ENCODE measurements around the gene EGFR.

Gene EGFR

GRCh38 chr7:55188590-55189138 is 169.8 kb downstream of the EGFR start:
- TF ChIP-seq FOXP2 (optimal IDR thresholded peaks at IDR 0.05; ENCODE audit: borderline replicate concordance, extremely low read depth, extremely low read length, insufficient read depth) (no peak), TAF1 (IDR thresholded peaks at IDR 0.05; ENCODE audit: borderline replicate concordance, insufficient read depth, low read length) (no peak), REST (IDR thresholded peaks at IDR 0.05; ENCODE audit: insufficient read depth in 1 of 2, low read depth in 2 of 2, low read length in 2 of 2) (no peak), SIN3A (IDR thresholded peaks at IDR 0.05; ENCODE audit: borderline replicate concordance, insufficient read depth, low read length) (no peak), POLR2AphosphoS5 (IDR thresholded peaks at IDR 0.05; ENCODE audit: low read depth, low read length) (no peak)

- TF ChIP-seq FOXP2 (optimal IDR thresholded peaks at IDR 0.05; ENCODE audit: borderline replicate concordance, extremely low read depth, extremely low read length, insufficient read depth) (no peak), REST (IDR thresholded peaks at IDR 0.05; ENCODE audit: insufficient read depth in 1 of 2, low read depth in 2 of 2, low read length in 2 of 2) (no peak), TAF1 (IDR thresholded peaks at IDR 0.05; ENCODE audit: borderline replicate concordance, insufficient read depth, low read length) (no peak), POLR2AphosphoS5 (IDR thresholded peaks at IDR 0.05; ENCODE audit: low read depth, low read length) (no peak), SIN3A (IDR thresholded peaks at IDR 0.05; ENCODE audit: borderline replicate concordance, insufficient read depth, low read length) (no peak)
Measured at GRCh38 chr7:55189146-55189766, 170.4 kb downstream of the EGFR start.

GRCh38 chr7:55189878-55190436 is 171.1 kb downstream of the EGFR start:
- TF ChIP-seq FOXP2 (optimal IDR thresholded peaks at IDR 0.05; ENCODE audit: borderline replicate concordance, extremely low read depth, extremely low read length, insufficient read depth) (no peak), TAF1 (IDR thresholded peaks at IDR 0.05; ENCODE audit: borderline replicate concordance, insufficient read depth, low read length) (no peak), POLR2AphosphoS5 (IDR thresholded peaks at IDR 0.05; ENCODE audit: low read depth, low read length) (no peak), SIN3A (IDR thresholded peaks at IDR 0.05; ENCODE audit: borderline replicate concordance, insufficient read depth, low read length) (no peak), REST (IDR thresholded peaks at IDR 0.05; ENCODE audit: insufficient read depth in 1 of 2, low read depth in 2 of 2, low read length in 2 of 2) (no peak)

- TF ChIP-seq POLR2AphosphoS5 (IDR thresholded peaks at IDR 0.05; ENCODE audit: low read depth, low read length) = no peak
- TF ChIP-seq SIN3A (IDR thresholded peaks at IDR 0.05; ENCODE audit: borderline replicate concordance, insufficient read depth, low read length) = no peak
- TF ChIP-seq FOXP2 (optimal IDR thresholded peaks at IDR 0.05; ENCODE audit: borderline replicate concordance, extremely low read depth, extremely low read length, insufficient read depth) = no peak
- no peak for TF ChIP-seq TAF1 (IDR thresholded peaks at IDR 0.05; ENCODE audit: borderline replicate concordance, insufficient read depth, low read length)
- TF ChIP-seq REST (IDR thresholded peaks at IDR 0.05; ENCODE audit: insufficient read depth in 1 of 2, low read depth in 2 of 2, low read length in 2 of 2) = no peak
Measured at GRCh38 chr7:55190511-55191160, 171.8 kb downstream of the EGFR start.

Measured in PFSK-1 (cell line).